Measurements from ENCODE around the gene CDK5RAP3.

CDK5RAP3 gene

DNA sequence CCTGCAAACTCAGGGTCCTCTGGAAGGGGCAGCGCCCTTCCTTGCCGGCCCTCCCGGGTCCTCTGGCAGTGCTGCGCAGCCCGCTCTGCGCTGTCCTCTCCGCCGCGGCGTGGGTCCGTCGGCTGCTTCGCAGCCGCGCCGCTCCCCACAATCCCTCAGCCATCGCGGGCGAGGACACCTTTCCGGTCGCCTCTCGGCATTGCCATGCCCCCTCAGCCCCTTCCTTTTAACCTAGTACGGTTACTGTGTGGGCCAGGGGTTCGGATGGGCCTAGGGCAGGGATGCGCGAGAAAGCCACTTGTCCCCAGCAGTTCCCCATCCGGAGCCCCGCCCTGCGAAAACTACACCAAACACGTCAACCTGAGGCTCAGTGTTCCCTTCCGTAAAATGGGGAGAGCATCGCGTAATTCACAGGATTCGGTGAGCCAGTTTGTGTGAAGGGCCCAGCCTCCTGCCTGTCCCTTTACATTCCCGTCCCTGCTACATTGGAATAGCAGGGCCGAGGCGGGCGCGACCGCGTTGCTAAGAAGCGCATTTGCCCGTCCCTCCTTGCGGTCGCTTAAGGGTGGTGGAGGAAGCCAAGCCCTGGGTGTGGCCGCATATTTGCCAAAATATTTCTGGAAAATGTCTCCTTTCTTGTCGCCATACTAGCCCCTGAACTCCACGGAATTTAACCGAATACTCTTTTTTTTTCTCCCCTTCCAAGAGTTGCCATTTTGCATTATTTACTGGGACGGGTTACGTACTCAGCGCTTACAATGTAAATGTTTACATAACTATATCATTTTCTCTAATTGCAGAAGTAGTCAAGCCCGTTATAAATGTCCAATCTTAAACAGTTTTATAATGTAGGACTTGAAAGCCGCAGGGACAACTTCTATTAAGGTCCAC, 53.5 kb downstream of the CDK5RAP3 start:
- ATAC-seq, result no peak
- peak; percentile 49 for DNase-seq

- peak; percentile 93 for ATAC-seq
- peak; percentile 98 for DNase-seq
These were observed 54.4 kb downstream of the CDK5RAP3 start for GRCh38 chr17:48025040-48025903.

DNA sequence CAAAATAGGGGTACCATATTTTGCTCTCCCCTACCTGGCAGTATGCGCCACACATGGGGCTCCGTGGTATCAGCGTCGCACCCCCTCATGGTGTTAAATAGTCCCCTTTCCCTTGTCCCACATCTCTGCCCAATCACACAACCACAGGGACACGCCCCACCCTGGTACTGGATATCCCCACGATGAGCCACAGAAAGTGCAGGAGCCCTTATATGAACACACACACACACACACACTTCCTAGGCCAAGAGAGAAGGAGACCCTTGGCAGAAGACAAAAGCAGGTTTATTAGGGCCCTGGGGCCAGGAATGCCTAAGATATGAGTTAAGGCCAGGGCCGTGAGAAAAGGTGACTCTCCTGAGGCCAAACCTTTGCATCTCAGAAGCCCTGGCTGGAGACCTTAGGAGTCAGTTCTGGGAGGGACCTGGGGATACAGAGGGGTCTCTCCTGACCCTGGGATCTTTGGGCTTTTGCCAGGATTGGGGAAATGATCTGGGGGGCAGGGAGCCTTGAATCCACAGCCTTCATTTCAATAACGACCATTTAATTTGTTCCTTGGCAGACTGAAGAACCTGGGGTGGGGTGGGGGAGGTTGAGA, 55.1 kb downstream of the CDK5RAP3 start:
- DNase-seq, result no peak
- ATAC-seq, result no peak

- ATAC-seq (peak; percentile 20), DNase-seq (peak; percentile 84)
These were observed 55.8 kb downstream of the CDK5RAP3 start for GRCh38 chr17:48026502-48027321.

GRCh38 chr17:48027322-48027981, 56.5 kb downstream of the CDK5RAP3 start:
- ATAC-seq, result no peak
- no peak for DNase-seq

DNA sequence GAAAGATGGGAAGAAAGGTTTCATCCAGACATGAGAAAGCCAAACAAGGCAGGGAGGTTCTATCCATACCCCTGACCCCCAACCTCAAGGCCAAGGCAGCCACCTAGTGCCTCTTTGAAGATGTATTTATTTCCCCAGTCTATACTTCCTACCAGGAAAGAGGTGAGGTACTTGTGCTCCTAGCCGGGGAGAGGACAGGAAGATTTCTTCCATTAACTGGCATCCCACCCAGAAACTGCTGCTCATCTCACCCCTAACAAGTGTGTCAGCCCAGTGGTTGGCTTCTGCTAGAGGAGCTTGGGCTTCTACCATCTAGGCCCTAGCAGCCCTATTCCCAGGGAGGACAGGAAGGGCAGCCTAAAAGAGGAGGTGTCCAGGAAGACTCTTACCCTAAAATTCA, 57.8 kb downstream of the CDK5RAP3 start:
- DNase-seq, result no peak
- ATAC-seq, result no peak

- DNase-seq (no peak), ATAC-seq (no peak)
These were observed 59.6 kb downstream of the CDK5RAP3 start for GRCh38 chr17:48030531-48030930.

Measured in stimulated activated naive CD8-positive, alpha-beta T cell treated with anti-CD3 and anti-CD28 coated beads, Interleukin-15, Interleukin-2, amounts not matched to agents 100 U/mL and 50 U/mL, for 24 hours (primary cell).